HG02763 (cell line): Measurements from ENCODE around the gene NCAPG2.

Experiments used
- ATAC-seq: cut with Tn5 transposase; IDR thresholded peaks from one replicate; pipeline ENCODE4 v1.9.1; 2021; ENCODE audit warnings: mild to moderate bottlenecking, moderate library complexity; ENCODE audit not compliant: unreplicated experiment

NCAPG2 gene, protein sequence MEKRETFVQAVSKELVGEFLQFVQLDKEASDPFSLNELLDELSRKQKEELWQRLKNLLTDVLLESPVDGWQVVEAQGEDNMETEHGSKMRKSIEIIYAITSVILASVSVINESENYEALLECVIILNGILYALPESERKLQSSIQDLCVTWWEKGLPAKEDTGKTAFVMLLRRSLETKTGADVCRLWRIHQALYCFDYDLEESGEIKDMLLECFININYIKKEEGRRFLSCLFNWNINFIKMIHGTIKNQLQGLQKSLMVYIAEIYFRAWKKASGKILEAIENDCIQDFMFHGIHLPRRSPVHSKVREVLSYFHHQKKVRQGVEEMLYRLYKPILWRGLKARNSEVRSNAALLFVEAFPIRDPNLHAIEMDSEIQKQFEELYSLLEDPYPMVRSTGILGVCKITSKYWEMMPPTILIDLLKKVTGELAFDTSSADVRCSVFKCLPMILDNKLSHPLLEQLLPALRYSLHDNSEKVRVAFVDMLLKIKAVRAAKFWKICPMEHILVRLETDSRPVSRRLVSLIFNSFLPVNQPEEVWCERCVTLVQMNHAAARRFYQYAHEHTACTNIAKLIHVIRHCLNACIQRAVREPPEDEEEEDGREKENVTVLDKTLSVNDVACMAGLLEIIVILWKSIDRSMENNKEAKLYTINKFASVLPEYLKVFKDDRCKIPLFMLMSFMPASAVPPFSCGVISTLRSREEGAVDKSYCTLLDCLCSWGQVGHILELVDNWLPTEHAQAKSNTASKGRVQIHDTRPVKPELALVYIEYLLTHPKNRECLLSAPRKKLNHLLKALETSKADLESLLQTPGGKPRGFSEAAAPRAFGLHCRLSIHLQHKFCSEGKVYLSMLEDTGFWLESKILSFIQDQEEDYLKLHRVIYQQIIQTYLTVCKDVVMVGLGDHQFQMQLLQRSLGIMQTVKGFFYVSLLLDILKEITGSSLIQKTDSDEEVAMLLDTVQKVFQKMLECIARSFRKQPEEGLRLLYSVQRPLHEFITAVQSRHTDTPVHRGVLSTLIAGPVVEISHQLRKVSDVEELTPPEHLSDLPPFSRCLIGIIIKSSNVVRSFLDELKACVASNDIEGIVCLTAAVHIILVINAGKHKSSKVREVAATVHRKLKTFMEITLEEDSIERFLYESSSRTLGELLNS

DNA sequence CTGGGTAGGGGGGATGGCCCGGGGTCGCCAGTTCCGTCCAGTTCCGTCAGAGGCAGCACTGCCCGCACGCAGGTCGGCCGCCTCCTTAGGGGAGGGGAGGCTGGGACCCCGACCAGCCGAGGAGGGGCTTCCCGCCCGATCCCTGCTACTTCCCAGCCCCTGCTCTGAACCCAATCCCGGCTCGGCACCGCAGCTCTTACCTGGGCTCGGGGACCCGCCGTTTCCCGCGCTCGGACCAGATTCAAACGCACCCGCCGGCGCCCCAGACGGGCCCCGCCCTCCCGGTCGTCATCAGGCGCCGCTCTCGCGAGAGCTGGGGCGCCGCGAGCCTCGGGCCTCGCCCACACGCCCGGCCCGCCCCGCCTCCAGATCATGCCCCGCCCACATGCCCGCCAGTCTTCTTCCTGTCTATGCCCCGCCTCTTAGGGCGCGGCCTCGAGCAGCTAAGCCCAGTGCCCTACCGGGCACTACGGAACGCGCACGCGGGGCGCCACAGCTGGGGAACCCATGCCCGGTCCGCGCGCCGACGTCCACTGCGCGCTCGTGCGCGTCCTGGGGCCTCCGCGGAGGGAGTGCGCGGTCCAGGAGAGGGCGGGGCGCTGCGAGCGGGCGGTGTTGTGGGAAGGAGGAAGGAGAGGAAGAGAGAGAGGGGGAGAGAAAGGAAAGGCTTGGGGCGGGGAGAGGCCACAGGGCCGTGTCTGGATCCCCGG is at the start of gene NCAPG2:
Gene NCAPG2 (minus strand): TSS at position 281 of the 710 bp plus-strand sequence. CDS start 2,905 bp downstream, outside the sequence.
- ATAC-seq: peak; percentile 98

DNA sequence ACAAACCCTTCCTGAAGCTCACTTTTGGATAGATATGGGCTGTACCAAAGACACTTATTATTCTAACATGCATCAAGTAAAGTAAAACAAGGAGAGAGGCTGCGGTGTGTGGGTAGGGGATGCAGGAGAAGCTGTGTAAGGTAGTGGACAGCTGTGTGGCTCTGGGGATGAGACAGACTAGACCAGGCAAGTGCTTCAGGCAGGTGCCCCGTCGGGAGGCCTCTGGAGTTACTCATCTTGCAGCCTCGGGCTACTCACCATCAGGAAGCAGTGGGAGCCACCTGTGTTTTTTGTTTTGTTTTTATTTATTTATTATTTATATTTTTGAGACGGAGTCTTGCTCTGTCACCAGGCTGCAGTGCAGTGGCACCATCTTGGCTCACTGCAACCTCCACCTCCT is 49.3 kb upstream of the NCAPG2 start:
- ATAC-seq: no peak

DNA sequence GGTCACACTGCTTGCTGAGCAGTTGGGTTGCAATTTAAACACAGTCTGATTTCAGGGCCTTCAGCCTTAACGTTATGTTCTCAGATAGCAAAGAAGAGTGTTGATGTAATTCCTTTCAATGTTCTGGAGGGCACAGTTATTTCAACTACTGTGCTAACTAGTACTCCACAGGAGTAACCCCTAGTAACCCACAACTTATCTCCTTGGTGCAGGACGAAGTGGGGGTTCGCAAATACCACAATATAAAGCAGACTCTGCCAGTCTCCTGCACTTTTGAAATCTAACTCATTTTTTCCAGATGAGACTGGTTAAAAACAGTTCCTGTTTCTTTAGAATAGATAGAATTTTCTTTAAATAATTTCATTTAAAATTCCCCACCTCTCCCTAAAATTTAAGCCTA is 47.1 kb upstream of the NCAPG2 start:
- no peak for ATAC-seq

GRCh38 chr7:158751199-158751598 is 46.6 kb upstream of the NCAPG2 start:
- ATAC-seq: no peak

DNA sequence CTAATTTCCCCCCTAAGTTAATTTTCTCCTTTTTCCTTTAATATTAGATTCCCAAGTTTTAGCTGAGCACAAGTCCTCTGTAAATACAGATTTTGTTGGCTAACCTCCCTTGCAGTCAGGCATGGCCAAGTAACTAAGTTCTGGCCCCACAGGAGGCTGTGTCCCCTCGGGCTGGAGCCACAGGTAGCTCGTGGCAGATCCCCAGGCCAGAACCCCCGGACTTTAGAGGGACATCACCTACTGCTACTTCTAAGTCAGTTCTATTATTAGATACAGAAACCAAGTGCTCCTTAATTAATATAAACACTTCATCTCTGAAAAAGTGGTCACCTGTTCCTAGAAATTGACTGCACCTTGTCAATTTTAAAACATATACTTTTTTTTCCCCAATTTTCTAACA is 46.1 kb upstream of the NCAPG2 start:
- ATAC-seq: no peak

GRCh38 chr7:158749396-158749795 is 44.8 kb upstream of the NCAPG2 start:
- no peak for ATAC-seq

DNA sequence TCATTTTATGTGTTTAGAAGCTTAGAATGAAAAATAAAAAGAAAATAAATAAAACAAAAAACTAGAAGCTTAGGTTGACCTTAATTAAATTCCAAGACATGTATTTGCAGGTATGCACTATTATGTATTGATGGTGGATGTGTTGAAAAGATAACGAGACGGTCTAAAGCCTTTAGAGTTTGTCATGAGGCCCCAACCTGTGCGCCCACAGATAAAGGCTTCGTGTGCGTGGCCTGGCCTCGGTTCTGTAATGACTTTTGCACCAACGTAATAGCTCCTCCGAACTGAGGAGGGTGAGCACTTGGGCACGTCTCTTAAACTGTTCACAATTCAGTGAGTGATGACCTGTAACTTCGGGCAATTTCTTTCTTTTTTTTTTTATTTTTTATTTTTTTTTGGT is 43.7 kb upstream of the NCAPG2 start:
- no peak for ATAC-seq

GRCh38 chr7:158747408-158747807 is 42.8 kb upstream of the NCAPG2 start:
- no peak for ATAC-seq

GRCh38 chr7:158746957-158747356 is 42.4 kb upstream of the NCAPG2 start:
- no peak for ATAC-seq

- ATAC-seq: no peak
Observed at GRCh38 chr7:158745057-158745715, 40.6 kb upstream of the NCAPG2 start.

GRCh38 chr7:158744070-158744469 is 39.5 kb upstream of the NCAPG2 start:
- no peak for ATAC-seq

- ATAC-seq: no peak
Observed at GRCh38 chr7:158743219-158743618, 38.6 kb upstream of the NCAPG2 start.

- ATAC-seq: no peak
Observed at GRCh38 chr7:158742065-158742821, 37.6 kb upstream of the NCAPG2 start.

- no peak for ATAC-seq
Observed at GRCh38 chr7:158741294-158741666, 36.7 kb upstream of the NCAPG2 start.

GRCh38 chr7:158740657-158741293 is 36.2 kb upstream of the NCAPG2 start:
- no peak for ATAC-seq

GRCh38 chr7:158740013-158740656 is 35.5 kb upstream of the NCAPG2 start:
- ATAC-seq: no peak

- ATAC-seq: no peak
Observed at GRCh38 chr7:158738841-158739240, 34.2 kb upstream of the NCAPG2 start.

- no peak for ATAC-seq
Observed at GRCh38 chr7:158737064-158737695, 32.6 kb upstream of the NCAPG2 start.
